Glutamatergic neuron (in vitro differentiated cells): ENCODE results near the gene DSCAML1. TPM values are rescaled to one million over a fixed set of nuclear protein-coding genes. Genes with fewer than 3 reads are reported as not detected.
A peak's percentile ranks its signal among the peaks of the same experiment; 100 is the strongest.

ENCODE experiments used
- DNase-seq: peaks from one replicate; pipeline ENCODE4 v3.0.0; 2022
- H3K27ac Mint-ChIP-seq: one replicate; pipeline ENCODE4 v1.8.0; 2020; ENCODE audit warnings: mild to moderate bottlenecking, mixed read lengths, inconsistent platforms; ENCODE audit not compliant: unreplicated experiment
- H3K27me3 Mint-ChIP-seq: one replicate; pipeline ENCODE4 v1.8.0; 2020; ENCODE audit warnings: mild to moderate bottlenecking, moderate library complexity, mixed read lengths, inconsistent platforms; ENCODE audit not compliant: unreplicated experiment
- H3K36me3 Mint-ChIP-seq: one replicate; pipeline ENCODE4 v1.8.0; 2020; ENCODE audit warnings: mild to moderate bottlenecking, mixed read lengths, inconsistent platforms; ENCODE audit not compliant: unreplicated experiment
- H3K4me1 Mint-ChIP-seq: one replicate; pipeline ENCODE4 v1.8.0; 2020; ENCODE audit warnings: mild to moderate bottlenecking, low read depth, mixed read lengths, inconsistent platforms; ENCODE audit not compliant: unreplicated experiment
- H3K4me3 Mint-ChIP-seq: one replicate; pipeline ENCODE4 v1.8.0; 2020; ENCODE audit warnings: mild to moderate bottlenecking, mixed read lengths, inconsistent platforms; ENCODE audit not compliant: unreplicated experiment
- H3K9me3 Mint-ChIP-seq: one replicate; pipeline ENCODE4 v1.8.0; 2020; ENCODE audit warnings: mild to moderate bottlenecking, moderate library complexity, mixed read lengths, inconsistent platforms; ENCODE audit not compliant: unreplicated experiment
- CTCF ChIP-seq: fragments of 200-600 bp; sonication (generic); IDR thresholded peaks from one replicate; pipeline ENCODE4 v1.5.0; 2021; ENCODE audit not compliant: partially characterized antibody, unreplicated experiment
- total RNA-seq: library from RNA; stranded (reverse); fragmentation: NEBNext Ultra II Directional; extraction: Animal tissue kit (Norgen Biotek cat#: 25700); gene quantifications from one replicate; pipeline ENCODE4 v1.2.1, GENCODE V29; 2021; ENCODE audit not compliant: unreplicated experiment

The DSCAML1 gene
- total RNA-seq, 1 donor from 2014 or later = 0.07 TPM

- peak; percentile 39 for TF ChIP-seq CTCF
- no peaks in the 10 kb centered on the region for H3K36me3 Mint-ChIP-seq
- DNase-seq = peak; percentile 89
- H3K9me3 Mint-ChIP-seq = no peaks in the 10 kb centered on the region
- peak overlapping the region; percentile 22 for H3K4me3 Mint-ChIP-seq
- H3K4me1 Mint-ChIP-seq = peaks cover 3% of the 10 kb centered on the region
- no peak overlapping the region for H3K27ac Mint-ChIP-seq
- peaks cover 3% of the 10 kb centered on the region for H3K27me3 Mint-ChIP-seq
Measured at GRCh38 chr11:117809236-117810055, 12.4 kb upstream of the DSCAML1 start.

GRCh38 chr11:117808784-117809183 is 11.8 kb upstream of the DSCAML1 start:
- Mint-ChIP-seq H3K27me3 (peaks cover 3% of the 10 kb centered on the region), H3K27ac (no peak overlapping the region), H3K4me3 (no peak overlapping the region), H3K4me1 (peaks cover 3% of the 10 kb centered on the region), H3K9me3 (no peaks in the 10 kb centered on the region), H3K36me3 (no peaks in the 10 kb centered on the region)
- no peak for TF ChIP-seq CTCF
- no peak for DNase-seq

GRCh38 chr11:117807482-117808327 is 10.7 kb upstream of the DSCAML1 start:
- DNase-seq = peak; percentile 85
- Mint-ChIP-seq H3K36me3 (no peaks in the 10 kb centered on the region), H3K27ac (no peak overlapping the region), H3K4me3 (no peak overlapping the region), H3K4me1 (peaks cover 3% of the 10 kb centered on the region), H3K9me3 (no peaks in the 10 kb centered on the region), H3K27me3 (peaks cover 3% of the 10 kb centered on the region)
- TF ChIP-seq CTCF = peak; percentile 94

GRCh38 chr11:117806846-117807245 is 9.8 kb upstream of the DSCAML1 start:
- no peak for TF ChIP-seq CTCF
- Mint-ChIP-seq H3K27ac (no peak overlapping the region), H3K27me3 (peaks cover 3% of the 10 kb centered on the region), H3K36me3 (no peaks in the 10 kb centered on the region), H3K9me3 (no peaks in the 10 kb centered on the region), H3K4me1 (peaks cover 3% of the 10 kb centered on the region), H3K4me3 (no peak overlapping the region)
- DNase-seq = no peak
